Fibroblast of the aortic adventitia (primary cell): ENCODE measurements around the gene EIF4G2. TPM values are rescaled to one million over a fixed set of nuclear protein-coding genes. Genes with fewer than 3 reads are reported as not detected.
"Not testable (repeated sequence)": the region's sequence is repeated elsewhere in the genome, so short reads cannot be mapped to it uniquely, and the experiment has no call there.

Experiments used
- DNase-seq: peaks from one replicate; pipeline ENCODE4 v3.0.0-alpha.2; 2010; ENCODE audit warnings: low read depth
- H3K4me3 ChIP-seq: 2 replicates; pipeline ENCODE4 v1.5.1; 2011; ENCODE audit warnings: low read depth, mild to moderate bottlenecking, control low read depth, low read length, moderate library complexity
- total RNA-seq: library from RNA; depleted of rRNA; stranded (reverse); fragments of >200 nt; gene quantifications from 2 replicates; pipeline ENCODE4 v1.2.3, GENCODE V29; 2012; ENCODE audit warnings: low replicate concordance
- TF ChIP-seq, protein P1 (sequence below): IDR thresholded peaks from 2 replicates; pipeline ENCODE4 v1.5.1; 2011; ENCODE audit warnings: mild to moderate bottlenecking, low read length, control low read depth, inconsistent platforms; ENCODE audit not compliant: insufficient read depth

The EIF4G2 gene
- total RNA-seq, 1 donor: 1,086 TPM

- TF ChIP-seq, protein P1, sequence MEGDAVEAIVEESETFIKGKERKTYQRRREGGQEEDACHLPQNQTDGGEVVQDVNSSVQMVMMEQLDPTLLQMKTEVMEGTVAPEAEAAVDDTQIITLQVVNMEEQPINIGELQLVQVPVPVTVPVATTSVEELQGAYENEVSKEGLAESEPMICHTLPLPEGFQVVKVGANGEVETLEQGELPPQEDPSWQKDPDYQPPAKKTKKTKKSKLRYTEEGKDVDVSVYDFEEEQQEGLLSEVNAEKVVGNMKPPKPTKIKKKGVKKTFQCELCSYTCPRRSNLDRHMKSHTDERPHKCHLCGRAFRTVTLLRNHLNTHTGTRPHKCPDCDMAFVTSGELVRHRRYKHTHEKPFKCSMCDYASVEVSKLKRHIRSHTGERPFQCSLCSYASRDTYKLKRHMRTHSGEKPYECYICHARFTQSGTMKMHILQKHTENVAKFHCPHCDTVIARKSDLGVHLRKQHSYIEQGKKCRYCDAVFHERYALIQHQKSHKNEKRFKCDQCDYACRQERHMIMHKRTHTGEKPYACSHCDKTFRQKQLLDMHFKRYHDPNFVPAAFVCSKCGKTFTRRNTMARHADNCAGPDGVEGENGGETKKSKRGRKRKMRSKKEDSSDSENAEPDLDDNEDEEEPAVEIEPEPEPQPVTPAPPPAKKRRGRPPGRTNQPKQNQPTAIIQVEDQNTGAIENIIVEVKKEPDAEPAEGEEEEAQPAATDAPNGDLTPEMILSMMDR: no peak
- DNase-seq: no peak
- no peak overlapping the region for H3K4me3 ChIP-seq
Measured at GRCh38 chr11:10846660-10847059, 37.9 kb upstream of the EIF4G2 start.

DNA sequence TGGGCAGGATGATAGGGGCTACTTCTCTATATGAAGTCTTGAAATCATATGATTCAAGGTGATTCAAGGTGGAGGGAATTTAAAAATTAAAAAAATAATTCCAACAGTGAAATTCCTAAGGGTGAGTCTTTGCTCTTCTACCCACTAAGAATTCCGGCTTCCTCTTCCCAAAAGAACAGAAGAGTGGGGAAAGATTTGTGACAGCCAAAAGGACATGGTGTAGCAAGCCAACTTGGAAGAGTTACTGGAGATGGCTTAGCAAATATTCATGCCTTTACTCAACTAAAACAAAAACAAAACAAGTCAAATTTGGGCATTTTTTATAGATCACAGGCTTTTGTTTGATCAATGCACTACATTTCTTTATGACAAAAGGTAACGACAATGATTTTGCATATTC, 36.9 kb upstream of the EIF4G2 start:
- TF ChIP-seq, protein P1: no peak
- no peak for DNase-seq

DNA sequence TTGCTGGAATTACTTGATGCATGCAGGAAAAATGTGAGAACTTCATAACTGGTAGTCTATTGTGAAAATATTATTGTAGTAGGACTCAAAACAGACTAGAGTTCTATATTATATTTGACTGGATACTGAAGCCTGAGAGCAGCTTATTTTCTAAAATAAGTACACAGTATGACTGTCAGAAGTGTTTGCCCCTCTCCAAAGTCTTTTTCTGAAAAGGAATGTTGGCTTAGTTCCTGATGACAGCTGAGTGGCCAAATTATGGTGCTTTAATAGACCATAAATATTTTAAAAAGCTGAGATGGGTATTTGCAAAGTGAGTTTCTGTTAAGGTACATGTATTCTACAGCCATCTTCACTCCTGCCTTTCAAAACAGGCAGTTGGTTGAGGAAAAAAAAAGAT, 36.1 kb upstream of the EIF4G2 start:
- no peak overlapping the region for H3K4me3 ChIP-seq
- no peak for DNase-seq
- TF ChIP-seq, protein P1: no peak

More for the DNA sequence above, 36.9 kb upstream of the EIF4G2 start:
- H3K4me3 ChIP-seq: no peak overlapping the region

GRCh38 chr11:10844356-10844755, 35.6 kb upstream of the EIF4G2 start:
- TF ChIP-seq, protein P1: no peak
- no peak for DNase-seq
- H3K4me3 ChIP-seq: no peak overlapping the region

DNA sequence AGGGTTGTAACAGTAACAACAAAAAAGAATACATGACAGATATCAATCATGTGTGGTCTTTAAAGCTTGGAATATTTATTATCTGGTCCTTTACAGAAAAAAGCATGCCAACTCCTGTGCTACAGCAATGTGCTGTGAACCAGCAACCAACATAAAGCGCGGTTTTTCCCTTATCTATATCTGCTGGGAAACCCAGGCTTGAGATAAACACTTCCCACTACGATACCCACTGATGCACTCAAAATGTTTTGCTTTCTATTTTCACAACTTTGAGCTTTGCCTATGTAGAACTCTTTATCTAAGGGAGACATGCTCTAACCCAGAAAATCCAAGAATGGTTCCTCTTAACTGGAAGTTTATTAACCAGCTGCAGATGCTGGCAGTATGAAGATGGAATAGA, 30.2 kb upstream of the EIF4G2 start:
- TF ChIP-seq, protein P1: no peak
- no peak for DNase-seq

GRCh38 chr11:10838083-10838482, 29.4 kb upstream of the EIF4G2 start:
- TF ChIP-seq, protein P1: no peak
- no peak overlapping the region for H3K4me3 ChIP-seq
- DNase-seq: no peak

More for the DNA sequence above, 30.2 kb upstream of the EIF4G2 start:
- H3K4me3 ChIP-seq: no peak overlapping the region

DNA sequence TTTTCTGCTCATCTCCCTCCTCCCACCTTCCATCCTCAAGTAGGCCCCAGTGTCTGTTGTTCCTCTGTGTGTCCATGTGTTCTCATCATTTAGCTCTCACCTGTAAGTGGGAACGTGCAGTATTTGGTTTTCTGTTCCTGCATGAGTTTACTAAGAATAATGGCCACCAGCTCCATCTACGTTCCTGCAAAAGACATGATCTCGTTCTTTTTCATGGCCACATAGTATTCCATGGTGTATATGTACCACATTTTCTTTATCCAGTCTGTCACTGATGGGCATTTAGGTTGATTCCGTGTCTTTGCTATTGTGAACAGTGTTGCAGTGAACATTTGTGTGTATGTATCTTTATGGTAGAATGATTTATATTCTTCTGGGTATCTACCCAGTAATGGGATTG, 28.2 kb upstream of the EIF4G2 start:
- not testable (repeated sequence) for DNase-seq, H3K4me3 ChIP-seq
